Subcutaneous abdominal adipose tissue (tissue), 5 donors: ENCODE results near the gene CSAG1.
"Not testable (repeated sequence)": the region's sequence is repeated elsewhere in the genome, so short reads cannot be mapped to it uniquely, and the experiment has no call there.

Experiments
- H3K27ac ChIP-seq: one replicate; pipeline ENCODE4 v1.7.0; 2013; ENCODE audit warnings: low read depth, mild to moderate bottlenecking, inconsistent platforms, low read length, moderate library complexity
- H3K27me3 ChIP-seq, 5 donors: one replicate each; pipeline ENCODE4 v1.7.0; 2013; ENCODE audit warnings: low read length in 5 of 5, inconsistent platforms in 1 of 5; ENCODE audit not compliant: control insufficient read depth in 5 of 5, insufficient read depth in 4 of 5
- H3K36me3 ChIP-seq, 5 donors: one replicate each; pipeline ENCODE4 v1.7.0; 2013; ENCODE audit warnings: low read length in 5 of 5; ENCODE audit not compliant: control insufficient read depth in 5 of 5, insufficient read depth in 5 of 5
- H3K4me1 ChIP-seq, 5 donors: one replicate each; pipeline ENCODE4 v1.7.0; 2013; ENCODE audit warnings: low read length in 5 of 5, mild to moderate bottlenecking in 3 of 5, moderate library complexity in 1 of 5; ENCODE audit not compliant: control insufficient read depth in 5 of 5, insufficient read depth in 5 of 5
- H3K4me3 ChIP-seq, 5 donors: one replicate each; pipeline ENCODE4 v1.7.0; 2013; ENCODE audit warnings: low read length in 5 of 5, low read depth in 1 of 5
- H3K9ac ChIP-seq, 5 donors: one replicate each; pipeline ENCODE4 v1.7.0; 2013; ENCODE audit warnings: low read length in 5 of 5, mild to moderate bottlenecking in 4 of 5, moderate library complexity in 3 of 5
- H3K9me3 ChIP-seq, 5 donors: one replicate each; pipeline ENCODE4 v1.7.0; 2013; ENCODE audit warnings: low read length in 5 of 5; ENCODE audit not compliant: control insufficient read depth in 5 of 5
- donor health status: healthy.
- donor health status: healthy.
- donor health status: healthy.
- donor health status: healthy.
- donor health status: healthy.

CSAG1 gene

GRCh38 chrX:152736528-152736927, 3.0 kb upstream of the CSAG1 start:
- not testable (repeated sequence) for H3K27ac ChIP-seq, H3K4me3 ChIP-seq, H3K36me3 ChIP-seq, H3K9me3 ChIP-seq, H3K4me1 ChIP-seq, H3K9ac ChIP-seq, H3K27me3 ChIP-seq

- Histone ChIP-seq H3K27me3 (peaks cover 0 to 3% (median 0%) of the 10 kb centered on the region in 5 donors), H3K27ac (no peak overlapping the region), H3K4me3 (no peak overlapping the region), H3K9me3 (no peaks in the 10 kb centered on the region), H3K9ac (no peak overlapping the region), H3K36me3 (no peaks in the 10 kb centered on the region), H3K4me1 (no peaks in the 10 kb centered on the region)
Observed at GRCh38 chrX:152735860-152736511, 2.5 kb upstream of the CSAG1 start.

GRCh38 chrX:152735101-152735500, 1.6 kb upstream of the CSAG1 start:
- Histone ChIP-seq H3K27me3 (peaks cover 0 to 3% (median 0%) of the 10 kb centered on the region in 5 donors), H3K27ac (no peak overlapping the region), H3K9me3 (no peaks in the 10 kb centered on the region), H3K4me3 (no peak overlapping the region), H3K36me3 (no peaks in the 10 kb centered on the region), H3K9ac (no peak overlapping the region), H3K4me1 (no peaks in the 10 kb centered on the region)

GRCh38 chrX:152734143-152734858, 780 bp upstream of the CSAG1 start:
- not testable (repeated sequence) for H3K27ac ChIP-seq, H3K9ac ChIP-seq, H3K4me1 ChIP-seq, H3K27me3 ChIP-seq, H3K36me3 ChIP-seq, H3K9me3 ChIP-seq, H3K4me3 ChIP-seq

GRCh38 chrX:152725409-152725808, 8.1 kb downstream of the CSAG1 start:
- H3K9ac ChIP-seq, result no peak overlapping the region
- H3K4me1 ChIP-seq, result no peaks in the 10 kb centered on the region
- H3K36me3 ChIP-seq, result no peaks in the 10 kb centered on the region
- H3K27me3 ChIP-seq, result peaks cover 0 to 7% (median 0%) of the 10 kb centered on the region in 5 donors
- no peak overlapping the region for H3K4me3 ChIP-seq
- peaks cover 0 to 5% (median 2%) of the 10 kb centered on the region in 5 donors for H3K9me3 ChIP-seq
- no peak overlapping the region for H3K27ac ChIP-seq

GRCh38 chrX:152713815-152714787, 19.4 kb downstream of the CSAG1 start, which contains the start of gene MAGEA2B:
TSS of gene MAGEA2B (plus strand) at chrX:152714628. CDS start at chrX:152717107, 2,479 bp downstream.
- not testable (repeated sequence) for H3K9me3 ChIP-seq

GRCh38 chrX:152713195-152713594, 20.3 kb downstream of the CSAG1 start:
- not testable (repeated sequence) for H3K36me3 ChIP-seq, H3K27me3 ChIP-seq, H3K9me3 ChIP-seq, H3K9ac ChIP-seq, H3K27ac ChIP-seq, H3K4me1 ChIP-seq, H3K4me3 ChIP-seq

More at GRCh38 chrX:152713815-152714787, 19.4 kb downstream of the CSAG1 start, which contains the start of gene MAGEA2B:
- not testable (repeated sequence) for H3K4me3 ChIP-seq, H3K36me3 ChIP-seq, H3K9ac ChIP-seq, H3K27me3 ChIP-seq, H3K4me1 ChIP-seq, H3K27ac ChIP-seq

- not testable (repeated sequence) for H3K4me1 ChIP-seq, H3K27ac ChIP-seq, H3K9me3 ChIP-seq, H3K9ac ChIP-seq, H3K27me3 ChIP-seq, H3K36me3 ChIP-seq, H3K4me3 ChIP-seq
Observed at GRCh38 chrX:152709173-152709572, 24.3 kb downstream of the CSAG1 start, which contains the start of gene CSAG2. TSS of gene CSAG2 (minus strand) at chrX:152709273. CDS start at chrX:152709112, 161 bp downstream.

GRCh38 chrX:152706500-152706899, 27.0 kb downstream of the CSAG1 start:
- H3K4me1 ChIP-seq, H3K4me3 ChIP-seq, H3K27me3 ChIP-seq, H3K36me3 ChIP-seq, H3K9me3 ChIP-seq, H3K9ac ChIP-seq, H3K27ac ChIP-seq: not testable (repeated sequence)

GRCh38 chrX:152700390-152700789, 33.1 kb downstream of the CSAG1 start:
- not testable (repeated sequence) for H3K4me1 ChIP-seq

More at GRCh38 chrX:152700390-152700789, 33.1 kb downstream of the CSAG1 start:
- not testable (repeated sequence) for H3K4me3 ChIP-seq, H3K9ac ChIP-seq, H3K36me3 ChIP-seq, H3K27me3 ChIP-seq, H3K27ac ChIP-seq, H3K9me3 ChIP-seq
